ENCODE data around the gene TMEM272. TPM values are rescaled to one million over a fixed set of nuclear protein-coding genes. Genes with fewer than 3 reads are reported as not detected.

The TMEM272 gene
- total RNA-seq, 1 experiment from 2014 or later: 0.17 TPM

DNA sequence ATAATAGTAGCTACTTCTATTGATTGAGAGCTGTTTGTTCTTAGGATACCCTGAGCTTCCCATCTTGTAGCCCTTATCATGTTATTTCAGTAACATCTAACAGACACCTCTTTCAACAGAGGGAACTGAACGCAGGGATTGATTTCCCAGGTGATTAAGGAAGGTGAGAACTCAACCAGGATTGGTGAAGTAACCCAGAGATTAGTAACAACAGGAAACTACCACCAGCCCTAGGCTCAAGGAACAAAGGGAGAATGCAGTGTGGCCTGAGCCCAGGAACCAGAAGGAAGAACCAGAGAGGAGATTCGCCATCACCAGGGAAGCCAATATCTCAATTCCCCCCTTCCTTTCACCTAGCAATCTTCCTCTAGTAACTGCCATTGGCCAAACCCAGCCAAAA, 49.6 kb downstream of the TMEM272 start:
- ChIA-PET CTCF (interaction anchor here (1.2 to 5.4 kb wide), 2 partner anchors 362 to 670 kb away, joined by 6 to 90 read pairs; no protein-coding TSS in a partner anchor), POLR2A (interaction anchor here (1.7 kb wide), 1 partner anchor 343 kb away, joined by 4 read pairs; the partner anchor contains the start of gene INTS6), RAD21 (ENCODE audit: low non-redundant PET in 1 of 2, low total read pairs in 2 of 2, uncharacterized antibody in 2 of 2, unreplicated experiment in 2 of 2) (no interaction called here)
- H3K4me2 ChIP-seq (ENCODE audit: low read length): no peak overlapping the region
- H3K27ac ChIP-seq (ENCODE audit: low read depth, low read length): no peak overlapping the region
- H3K4me3 ChIP-seq (replicated peaks in 1 of 2; ENCODE audit: low read depth in 1 of 2, low read length in 2 of 2): no peak overlapping the region
- no peaks in the 10 kb centered on the region for H3K36me3 ChIP-seq (ENCODE audit: control insufficient read depth in 1 of 2, insufficient read depth in 2 of 2, low read length in 2 of 2)
- no peaks in the 10 kb centered on the region for H3K9me2 ChIP-seq (ENCODE audit: insufficient read depth)
- H2AFZ ChIP-seq (ENCODE audit: low read depth, low read length, poor library complexity, severe bottlenecking): no peak overlapping the region
- H3K27me3 ChIP-seq (ENCODE audit: insufficient read depth, low read length): no peaks in the 10 kb centered on the region
- H3K79me2 ChIP-seq (ENCODE audit: insufficient read depth, low read length): no peaks in the 10 kb centered on the region
- no peaks in the 10 kb centered on the region for H3K9me3 ChIP-seq (ENCODE audit: control insufficient read depth in 1 of 2, insufficient read depth in 1 of 2, low read depth in 1 of 2, low read length in 2 of 2)
- intact Hi-C loops (cut with micrococcal nuclease): loop anchor here (5.0 kb wide), 2 partner anchors 213 to 573 kb away; partner anchors contain the start of genes FAM124A and WDFY2
- H3K4me1 ChIP-seq (ENCODE audit: control insufficient read depth in 1 of 2, insufficient read depth in 2 of 2, low read length in 2 of 2): peaks cover 9 to 16% of the 10 kb centered on the region in 2 experiments
- BruUV-seq (replicated peaks): no TSS peak
- TF ChIP-seq ZFX (IDR thresholded peaks at IDR 0.05): no peak
- no peak for TF ChIP-seq EZH2phosphoT487 (IDR thresholded peaks at IDR 0.05; ENCODE audit: borderline replicate concordance)
- TF ChIP-seq TCF7L2 (IDR thresholded peaks at IDR 0.05; ENCODE audit: borderline replicate concordance, extremely low read depth, insufficient read depth, insufficient read length): no peak
- TF ChIP-seq SIN3A (IDR thresholded peaks at IDR 0.05; ENCODE audit: low read depth): no peak
- TF ChIP-seq CBX3 (IDR thresholded peaks at IDR 0.05; ENCODE audit: low read depth): no peak
- no peak for TF ChIP-seq EZH2 (IDR thresholded peaks at IDR 0.05)
- TF ChIP-seq, protein P1, sequence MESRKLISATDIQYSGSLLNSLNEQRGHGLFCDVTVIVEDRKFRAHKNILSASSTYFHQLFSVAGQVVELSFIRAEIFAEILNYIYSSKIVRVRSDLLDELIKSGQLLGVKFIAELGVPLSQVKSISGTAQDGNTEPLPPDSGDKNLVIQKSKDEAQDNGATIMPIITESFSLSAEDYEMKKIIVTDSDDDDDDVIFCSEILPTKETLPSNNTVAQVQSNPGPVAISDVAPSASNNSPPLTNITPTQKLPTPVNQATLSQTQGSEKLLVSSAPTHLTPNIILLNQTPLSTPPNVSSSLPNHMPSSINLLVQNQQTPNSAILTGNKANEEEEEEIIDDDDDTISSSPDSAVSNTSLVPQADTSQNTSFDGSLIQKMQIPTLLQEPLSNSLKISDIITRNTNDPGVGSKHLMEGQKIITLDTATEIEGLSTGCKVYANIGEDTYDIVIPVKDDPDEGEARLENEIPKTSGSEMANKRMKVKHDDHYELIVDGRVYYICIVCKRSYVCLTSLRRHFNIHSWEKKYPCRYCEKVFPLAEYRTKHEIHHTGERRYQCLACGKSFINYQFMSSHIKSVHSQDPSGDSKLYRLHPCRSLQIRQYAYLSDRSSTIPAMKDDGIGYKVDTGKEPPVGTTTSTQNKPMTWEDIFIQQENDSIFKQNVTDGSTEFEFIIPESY (IDR thresholded peaks at IDR 0.05; ENCODE audit: extremely low read depth, insufficient replicate concordance, low read length): no peak
- TF ChIP-seq, protein P2, sequence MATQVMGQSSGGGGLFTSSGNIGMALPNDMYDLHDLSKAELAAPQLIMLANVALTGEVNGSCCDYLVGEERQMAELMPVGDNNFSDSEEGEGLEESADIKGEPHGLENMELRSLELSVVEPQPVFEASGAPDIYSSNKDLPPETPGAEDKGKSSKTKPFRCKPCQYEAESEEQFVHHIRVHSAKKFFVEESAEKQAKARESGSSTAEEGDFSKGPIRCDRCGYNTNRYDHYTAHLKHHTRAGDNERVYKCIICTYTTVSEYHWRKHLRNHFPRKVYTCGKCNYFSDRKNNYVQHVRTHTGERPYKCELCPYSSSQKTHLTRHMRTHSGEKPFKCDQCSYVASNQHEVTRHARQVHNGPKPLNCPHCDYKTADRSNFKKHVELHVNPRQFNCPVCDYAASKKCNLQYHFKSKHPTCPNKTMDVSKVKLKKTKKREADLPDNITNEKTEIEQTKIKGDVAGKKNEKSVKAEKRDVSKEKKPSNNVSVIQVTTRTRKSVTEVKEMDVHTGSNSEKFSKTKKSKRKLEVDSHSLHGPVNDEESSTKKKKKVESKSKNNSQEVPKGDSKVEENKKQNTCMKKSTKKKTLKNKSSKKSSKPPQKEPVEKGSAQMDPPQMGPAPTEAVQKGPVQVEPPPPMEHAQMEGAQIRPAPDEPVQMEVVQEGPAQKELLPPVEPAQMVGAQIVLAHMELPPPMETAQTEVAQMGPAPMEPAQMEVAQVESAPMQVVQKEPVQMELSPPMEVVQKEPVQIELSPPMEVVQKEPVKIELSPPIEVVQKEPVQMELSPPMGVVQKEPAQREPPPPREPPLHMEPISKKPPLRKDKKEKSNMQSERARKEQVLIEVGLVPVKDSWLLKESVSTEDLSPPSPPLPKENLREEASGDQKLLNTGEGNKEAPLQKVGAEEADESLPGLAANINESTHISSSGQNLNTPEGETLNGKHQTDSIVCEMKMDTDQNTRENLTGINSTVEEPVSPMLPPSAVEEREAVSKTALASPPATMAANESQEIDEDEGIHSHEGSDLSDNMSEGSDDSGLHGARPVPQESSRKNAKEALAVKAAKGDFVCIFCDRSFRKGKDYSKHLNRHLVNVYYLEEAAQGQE (IDR thresholded peaks at IDR 0.05; ENCODE audit: low read depth): no peak
- TF ChIP-seq, protein P3, sequence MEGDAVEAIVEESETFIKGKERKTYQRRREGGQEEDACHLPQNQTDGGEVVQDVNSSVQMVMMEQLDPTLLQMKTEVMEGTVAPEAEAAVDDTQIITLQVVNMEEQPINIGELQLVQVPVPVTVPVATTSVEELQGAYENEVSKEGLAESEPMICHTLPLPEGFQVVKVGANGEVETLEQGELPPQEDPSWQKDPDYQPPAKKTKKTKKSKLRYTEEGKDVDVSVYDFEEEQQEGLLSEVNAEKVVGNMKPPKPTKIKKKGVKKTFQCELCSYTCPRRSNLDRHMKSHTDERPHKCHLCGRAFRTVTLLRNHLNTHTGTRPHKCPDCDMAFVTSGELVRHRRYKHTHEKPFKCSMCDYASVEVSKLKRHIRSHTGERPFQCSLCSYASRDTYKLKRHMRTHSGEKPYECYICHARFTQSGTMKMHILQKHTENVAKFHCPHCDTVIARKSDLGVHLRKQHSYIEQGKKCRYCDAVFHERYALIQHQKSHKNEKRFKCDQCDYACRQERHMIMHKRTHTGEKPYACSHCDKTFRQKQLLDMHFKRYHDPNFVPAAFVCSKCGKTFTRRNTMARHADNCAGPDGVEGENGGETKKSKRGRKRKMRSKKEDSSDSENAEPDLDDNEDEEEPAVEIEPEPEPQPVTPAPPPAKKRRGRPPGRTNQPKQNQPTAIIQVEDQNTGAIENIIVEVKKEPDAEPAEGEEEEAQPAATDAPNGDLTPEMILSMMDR (IDR thresholded peaks at IDR 0.05 in 2 of 3, conservative IDR thresholded peaks at IDR 0.05 in 1 of 3; ENCODE audit: borderline replicate concordance in 1 of 3, insufficient read depth in 1 of 3, low read depth in 2 of 3, low read length in 2 of 3): no peak
- no peak for TF ChIP-seq POLR2A (IDR thresholded peaks at IDR 0.05; ENCODE audit: borderline replicate concordance, extremely low read depth, insufficient read depth, insufficient read length)
- TF ChIP-seq SRF (IDR thresholded peaks at IDR 0.05; ENCODE audit: low read depth): no peak
- TF ChIP-seq FOSL1 (IDR thresholded peaks at IDR 0.05; ENCODE audit: low read depth): no peak
- TF ChIP-seq, protein P4, sequence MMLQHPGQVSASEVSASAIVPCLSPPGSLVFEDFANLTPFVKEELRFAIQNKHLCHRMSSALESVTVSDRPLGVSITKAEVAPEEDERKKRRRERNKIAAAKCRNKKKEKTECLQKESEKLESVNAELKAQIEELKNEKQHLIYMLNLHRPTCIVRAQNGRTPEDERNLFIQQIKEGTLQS (IDR thresholded peaks at IDR 0.05): no peak
- no peak for TF ChIP-seq ZNF274 (IDR thresholded peaks at IDR 0.05; ENCODE audit: low read depth, low read length)
- no peak for TF ChIP-seq YY1 (IDR thresholded peaks at IDR 0.05; ENCODE audit: extremely low read depth, insufficient replicate concordance, low read depth, low read length)
- TF ChIP-seq, protein P5, sequence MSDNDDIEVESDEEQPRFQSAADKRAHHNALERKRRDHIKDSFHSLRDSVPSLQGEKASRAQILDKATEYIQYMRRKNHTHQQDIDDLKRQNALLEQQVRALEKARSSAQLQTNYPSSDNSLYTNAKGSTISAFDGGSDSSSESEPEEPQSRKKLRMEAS (IDR thresholded peaks at IDR 0.05): no peak
- H4K20me1 ChIP-seq (ENCODE audit: insufficient read depth): no peaks in the 10 kb centered on the region
- no peak for ATAC-seq
- no peak overlapping the region for H3K9ac ChIP-seq (ENCODE audit: low read length)
- DNase-seq (ENCODE audit: low read depth, low spot score): no peak
